SHP77 treated with DMSO at 0.1 percent for 48 hours (cell line): ENCODE results near the gene ZNFX1.

Experiments used
- DNase-seq: peaks from one replicate; lab custom pipeline; 2025; lab: John Stamatoyannopoulos, UW

ZNFX1 gene

DNA sequence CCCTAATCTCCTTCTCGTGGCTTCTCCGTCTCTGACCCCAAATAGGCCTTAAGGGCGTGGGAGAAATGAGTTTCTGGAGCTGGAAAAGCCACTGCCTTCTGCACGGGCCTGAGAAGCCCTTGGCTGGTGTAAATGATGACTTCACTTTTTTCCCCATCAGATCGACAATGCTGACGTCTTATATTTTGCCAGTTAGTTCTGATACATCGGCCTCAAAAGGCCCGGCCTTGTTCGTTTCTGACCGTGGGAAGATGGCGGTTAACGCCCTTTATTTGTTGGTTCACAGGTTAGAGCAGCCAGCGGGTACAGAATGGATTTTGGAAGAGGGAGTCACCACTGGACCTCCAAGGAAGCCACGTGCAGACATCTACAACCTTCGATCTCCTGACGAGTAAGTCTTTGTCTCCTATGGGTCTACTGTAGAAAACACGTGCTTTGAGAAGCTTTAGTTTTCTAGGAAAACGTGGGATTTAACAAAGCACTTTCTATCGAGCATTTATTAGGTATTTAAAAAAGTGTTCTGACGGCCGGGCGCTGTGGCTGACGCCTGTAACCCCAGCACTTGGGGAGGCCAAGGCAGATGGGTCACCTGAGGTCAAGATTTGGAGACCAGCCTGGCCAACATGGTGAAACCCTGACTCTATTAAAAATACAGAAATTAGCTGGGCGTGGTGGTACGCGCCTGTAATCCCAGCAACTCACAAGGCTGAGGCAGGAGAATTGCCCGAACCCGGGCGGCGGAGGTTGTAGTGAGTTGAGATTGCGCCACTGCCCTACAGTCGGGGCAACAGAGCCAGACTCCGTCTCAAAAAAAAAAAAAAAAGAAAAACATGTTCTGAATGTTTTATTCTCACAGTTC lies 1.2 kb upstream of the ZNFX1 start:
- DNase-seq, result no peak

DNA sequence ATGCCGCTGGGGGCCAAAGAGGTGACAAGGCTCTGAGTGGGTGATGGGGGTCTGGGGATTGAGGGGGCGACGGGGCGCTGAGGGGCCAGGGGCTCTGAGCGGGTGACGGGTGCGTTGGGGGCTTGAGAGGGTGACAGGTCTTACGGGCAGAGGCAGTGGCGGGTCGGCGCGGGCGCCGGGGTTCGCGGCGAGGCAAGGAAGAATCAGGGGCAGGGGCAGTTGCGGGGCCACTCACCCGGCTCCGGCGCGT lies 146 bp downstream of the ZNFX1 start:
- no peak for DNase-seq

DNA sequence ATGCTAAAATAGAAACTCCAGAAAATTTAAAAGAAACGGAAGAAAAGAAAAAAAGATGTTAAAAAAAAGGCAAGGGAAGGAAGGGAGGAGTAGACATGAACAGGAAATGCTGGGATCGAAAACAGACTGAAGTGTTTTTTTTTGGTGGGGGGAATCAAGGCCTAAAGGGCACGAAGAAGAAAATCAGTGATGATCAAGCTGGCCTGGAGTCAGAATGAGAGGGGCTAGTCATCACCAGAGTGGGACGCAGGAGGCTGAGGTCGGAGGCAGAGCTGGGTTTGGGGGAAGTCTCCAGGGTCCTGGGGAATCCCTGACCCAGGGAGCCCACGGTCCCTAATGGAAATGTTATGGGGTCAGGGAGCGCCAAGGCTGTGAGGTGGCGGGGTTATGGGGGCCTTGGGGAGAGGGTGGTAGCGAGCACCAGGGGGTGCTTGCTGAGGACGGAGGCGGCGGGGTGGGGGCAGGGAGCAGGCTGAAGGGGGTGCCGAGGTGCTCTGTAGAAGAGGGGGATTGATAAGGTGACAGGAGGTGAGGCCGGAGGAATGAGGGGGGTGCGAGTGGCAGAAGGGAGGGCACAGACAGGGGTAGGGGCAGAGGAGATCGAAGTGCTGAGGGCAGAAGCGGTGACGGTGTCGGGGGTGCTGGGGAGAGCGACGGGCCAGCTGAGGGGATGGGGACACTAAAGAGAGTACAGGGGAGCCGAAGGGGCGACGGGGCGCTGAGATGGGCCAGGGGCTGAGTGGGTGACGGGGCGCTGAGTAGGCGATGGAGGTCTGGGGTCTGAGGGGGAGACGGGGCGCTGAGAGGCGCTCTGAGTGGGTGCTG lies 684 bp downstream of the ZNFX1 start:
- no peak for DNase-seq

- DNase-seq, result no peak
Observed at GRCh38 chr20:49276161-49276960, 1.5 kb downstream of the ZNFX1 start.

DNA sequence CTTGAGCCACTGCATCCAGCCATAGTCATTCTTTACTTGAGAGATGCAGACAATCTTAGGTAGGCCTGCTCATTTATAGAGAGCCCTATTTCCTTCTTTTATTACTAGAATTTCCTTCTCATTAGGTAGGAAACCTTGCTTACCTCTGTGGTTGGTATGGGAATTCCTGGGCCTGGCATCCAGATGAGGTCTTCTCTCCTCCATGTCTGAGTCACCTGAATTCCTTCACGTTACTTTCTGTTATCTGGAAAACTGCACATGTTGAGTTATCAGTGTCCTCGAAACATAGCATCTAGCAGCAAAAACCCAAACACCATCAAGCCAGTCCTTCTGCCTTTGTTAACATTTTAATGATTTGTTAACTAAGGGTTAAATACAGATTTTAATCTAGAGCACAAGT lies 2.2 kb downstream of the ZNFX1 start:
- DNase-seq, result no peak

DNA sequence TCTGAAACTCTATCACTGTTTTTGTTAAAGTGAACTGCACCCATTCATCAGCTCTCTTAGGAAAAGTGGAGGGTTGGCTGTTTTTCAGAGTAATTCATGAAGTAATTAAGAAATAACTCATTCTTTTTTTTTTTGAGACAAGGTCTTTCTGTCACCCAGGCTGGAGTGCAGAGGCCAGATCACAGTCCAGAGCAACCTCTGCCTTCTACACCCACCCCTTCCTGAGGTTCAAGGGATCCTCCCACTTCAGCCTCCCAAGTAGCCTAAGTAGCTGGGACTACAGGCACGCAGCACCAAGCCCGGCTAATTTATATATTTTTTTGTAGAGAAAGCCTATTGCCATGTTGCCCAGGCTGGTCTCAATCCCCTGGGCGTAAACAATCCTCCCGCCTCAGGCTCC lies 2.6 kb downstream of the ZNFX1 start:
- no peak for DNase-seq

DNA sequence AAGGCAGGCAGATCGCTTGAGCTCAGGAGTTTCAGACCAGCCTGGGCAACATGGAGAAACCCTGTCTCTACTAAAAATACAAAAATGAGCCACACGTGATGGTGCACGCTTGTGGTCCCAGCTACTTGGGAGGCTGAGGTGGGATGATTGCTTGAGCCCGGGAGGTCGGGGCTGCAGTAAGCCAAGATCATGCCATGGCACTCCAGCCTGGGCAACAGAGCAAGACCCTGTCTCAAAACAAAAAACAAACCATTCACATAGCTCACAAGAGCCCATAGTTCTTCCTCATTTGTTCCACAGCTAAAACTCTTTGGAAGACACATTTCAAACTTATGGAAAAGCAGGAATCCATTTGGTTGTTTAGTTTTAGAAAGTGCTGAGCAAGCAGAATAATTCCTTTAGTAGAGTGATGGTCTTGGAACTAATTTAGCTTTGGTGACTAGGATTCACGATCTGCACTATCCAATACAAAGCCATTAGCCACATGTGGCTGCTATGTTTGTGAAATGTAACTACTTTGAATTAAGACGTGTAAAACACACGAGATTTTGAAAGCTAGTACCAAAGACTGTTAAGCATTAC lies 4.1 kb downstream of the ZNFX1 start:
- DNase-seq, result no peak

DNA sequence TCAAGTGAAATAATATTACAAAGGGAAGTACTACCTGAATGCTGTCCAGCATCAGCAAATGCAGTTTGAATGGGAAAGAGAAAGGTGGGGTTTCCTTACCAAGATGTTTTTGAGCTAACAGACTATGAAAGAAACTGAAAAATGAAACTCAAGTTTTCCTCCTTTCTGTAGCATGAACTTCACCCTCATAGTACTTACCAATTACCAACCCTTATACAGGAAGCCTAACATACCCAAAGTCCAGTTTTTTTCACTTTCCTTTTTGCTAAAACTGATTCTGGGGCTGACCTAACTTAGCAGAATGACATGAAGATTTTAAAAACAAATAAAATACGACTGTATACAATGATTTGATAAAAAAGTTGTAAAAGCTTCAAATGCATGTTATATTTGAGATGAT lies 5.2 kb downstream of the ZNFX1 start:
- DNase-seq, result no peak

- DNase-seq, result no peak
Observed at GRCh38 chr20:49270736-49271135, 7.1 kb downstream of the ZNFX1 start.

DNA sequence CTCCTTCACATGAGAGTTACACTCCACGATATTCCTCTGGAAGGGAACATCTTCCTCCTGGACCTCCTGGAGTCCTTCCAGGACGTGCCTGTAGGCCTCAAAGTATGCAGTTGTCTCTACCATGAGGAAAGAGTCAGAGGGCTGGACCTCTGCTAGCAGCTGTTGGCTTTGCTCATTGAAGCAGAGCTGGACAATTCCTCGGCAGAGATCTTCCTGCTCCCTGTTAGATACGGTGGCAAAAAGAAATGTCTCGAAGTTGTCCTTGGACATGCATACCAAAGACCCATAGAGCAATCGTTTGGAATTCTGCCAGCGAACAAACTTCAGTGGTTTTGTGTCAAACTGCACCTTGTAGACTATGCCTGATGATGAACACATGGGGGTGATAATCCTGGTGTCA lies 7.7 kb downstream of the ZNFX1 start:
- DNase-seq, result no peak

DNA sequence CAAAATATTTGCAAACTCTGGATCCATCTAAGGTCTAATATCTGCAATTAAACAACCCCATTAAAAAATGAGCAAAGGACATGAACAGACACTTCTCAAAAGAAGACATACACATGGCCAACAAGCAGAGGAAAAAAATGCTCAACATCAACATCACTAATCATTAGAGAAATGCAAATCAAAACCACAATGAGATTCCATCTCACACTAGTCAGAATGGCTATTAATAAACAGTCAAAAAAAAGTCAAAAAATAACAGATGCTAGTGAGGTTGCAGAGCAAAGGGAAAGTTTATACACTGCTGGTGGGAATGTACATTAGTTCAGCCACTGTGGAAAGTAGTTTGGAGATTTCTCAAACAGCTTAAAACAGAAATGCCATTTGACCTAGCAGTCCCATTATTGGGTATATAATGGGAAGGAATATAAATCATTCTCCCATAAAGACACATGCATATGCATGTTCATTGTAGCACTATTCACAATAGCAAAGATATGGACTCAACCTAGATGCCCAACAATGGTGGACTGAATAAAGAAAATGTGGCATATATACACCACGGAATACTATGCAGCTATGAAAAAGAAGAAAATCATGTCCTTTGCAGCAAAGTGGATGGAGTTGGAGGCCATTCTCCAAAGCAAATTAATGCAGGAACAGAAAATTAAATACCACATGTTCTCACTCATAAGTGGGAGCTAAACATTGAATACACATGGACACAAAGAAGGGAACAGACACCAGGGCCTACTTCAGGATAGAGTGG lies 9.1 kb downstream of the ZNFX1 start:
- no peak for DNase-seq

GRCh38 chr20:49267327-49267726 lies 10.5 kb downstream of the ZNFX1 start:
- no peak for DNase-seq

- DNase-seq, result no peak
Observed at GRCh38 chr20:49262444-49262843, 15.4 kb downstream of the ZNFX1 start.

- no peak for DNase-seq
Observed at GRCh38 chr20:49261173-49261572, 16.7 kb downstream of the ZNFX1 start.

- DNase-seq, result no peak
Observed at GRCh38 chr20:49260218-49260617, 17.6 kb downstream of the ZNFX1 start.

DNA sequence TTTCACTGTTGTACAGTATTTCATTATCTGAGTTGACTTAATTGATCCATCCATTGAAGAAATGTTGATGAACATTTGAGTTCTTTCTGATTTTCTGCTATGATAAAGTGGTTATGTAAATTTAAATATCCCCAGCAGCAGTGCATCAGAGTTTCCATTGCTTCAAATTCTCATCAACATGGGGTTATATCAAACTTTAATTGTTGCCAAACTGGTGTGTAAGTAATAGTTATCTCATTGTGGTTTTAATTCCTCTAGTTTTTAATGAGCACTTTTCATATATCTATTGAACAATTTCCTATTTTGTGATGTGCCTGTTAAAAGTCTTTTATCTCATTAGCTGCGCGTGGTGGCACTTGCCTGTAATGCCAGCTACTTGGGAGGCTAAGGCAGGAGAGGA lies 18.1 kb downstream of the ZNFX1 start:
- DNase-seq, result no peak

DNA sequence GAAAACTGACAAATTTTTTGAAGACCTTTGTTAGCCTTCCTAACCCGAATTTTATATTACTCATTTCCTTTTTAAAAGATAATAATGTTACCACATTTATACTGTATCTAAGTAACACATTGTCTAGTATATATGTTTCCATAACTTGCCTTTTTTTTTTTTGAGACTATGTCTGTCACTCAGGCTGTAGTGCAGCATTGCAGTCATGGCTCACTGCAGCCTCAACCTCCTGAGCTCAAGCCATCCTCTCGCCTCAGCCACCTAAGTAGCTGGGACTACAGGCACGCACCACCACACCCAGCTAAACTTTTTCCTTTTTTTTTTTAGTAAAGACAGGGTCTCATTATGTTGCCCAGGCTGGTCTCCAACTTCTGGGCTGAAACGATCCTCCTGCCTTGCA lies 18.6 kb downstream of the ZNFX1 start:
- no peak for DNase-seq

DNA sequence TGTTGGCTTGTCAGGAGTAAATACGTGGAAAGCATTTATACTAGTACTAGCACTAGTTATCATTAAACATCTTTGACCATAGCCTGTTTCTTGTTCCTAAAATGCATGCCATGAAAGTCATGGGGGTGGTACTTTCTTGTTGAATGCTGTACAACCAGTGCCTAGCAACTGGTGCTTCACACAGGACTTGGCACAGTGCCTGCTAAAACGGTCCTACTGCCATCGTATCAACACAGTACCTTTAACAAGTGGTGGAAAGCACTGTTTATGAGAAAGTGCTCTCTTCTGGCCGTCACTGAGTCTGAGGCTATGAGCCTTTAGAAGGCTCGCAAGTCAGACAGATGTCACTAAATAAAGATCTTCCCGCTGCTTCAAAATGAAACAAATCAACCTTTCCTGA lies 21.6 kb downstream of the ZNFX1 start:
- no peak for DNase-seq

- no peak for DNase-seq
Observed at GRCh38 chr20:49252556-49253350, 25.1 kb downstream of the ZNFX1 start.

DNA sequence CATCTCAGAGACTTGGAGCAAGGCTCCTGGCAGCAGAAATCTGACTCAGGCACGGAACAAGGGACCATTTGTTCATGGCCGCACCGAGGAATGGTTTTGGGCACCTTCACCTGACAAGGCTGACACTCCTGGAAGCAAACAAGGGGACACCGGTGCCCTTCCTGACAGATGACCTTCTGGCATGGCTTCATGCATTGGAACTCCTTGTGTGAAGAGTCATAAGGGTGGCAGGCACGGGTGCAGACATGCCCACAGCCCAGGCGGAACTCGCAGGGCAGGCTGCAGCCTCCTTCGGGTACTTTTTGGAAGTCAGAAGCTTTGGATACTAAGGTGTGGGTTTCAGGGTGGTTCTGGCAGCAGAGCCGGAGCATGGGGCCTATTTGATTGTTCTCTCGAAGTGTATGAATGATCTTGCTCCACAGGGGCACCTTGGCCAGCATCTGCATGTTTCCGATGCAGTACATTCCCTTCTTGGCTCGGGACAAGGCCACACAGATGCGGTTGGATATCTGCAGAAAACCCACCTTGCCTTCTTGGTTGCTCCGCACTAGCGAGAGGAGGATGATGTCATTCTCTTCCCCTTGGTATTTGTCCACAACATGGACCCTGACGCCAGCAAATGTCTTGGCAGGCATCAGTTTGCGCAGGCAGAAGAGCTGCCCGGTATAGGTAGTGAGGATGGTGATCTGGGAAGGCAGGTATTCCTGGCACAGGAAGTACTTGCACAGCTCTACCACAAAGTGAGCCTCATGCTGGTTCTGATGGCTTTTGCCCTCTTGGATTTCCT lies 28.8 kb downstream of the ZNFX1 start:
- DNase-seq, result no peak
